ENCODE data around the gene DCAF15.

DNA sequence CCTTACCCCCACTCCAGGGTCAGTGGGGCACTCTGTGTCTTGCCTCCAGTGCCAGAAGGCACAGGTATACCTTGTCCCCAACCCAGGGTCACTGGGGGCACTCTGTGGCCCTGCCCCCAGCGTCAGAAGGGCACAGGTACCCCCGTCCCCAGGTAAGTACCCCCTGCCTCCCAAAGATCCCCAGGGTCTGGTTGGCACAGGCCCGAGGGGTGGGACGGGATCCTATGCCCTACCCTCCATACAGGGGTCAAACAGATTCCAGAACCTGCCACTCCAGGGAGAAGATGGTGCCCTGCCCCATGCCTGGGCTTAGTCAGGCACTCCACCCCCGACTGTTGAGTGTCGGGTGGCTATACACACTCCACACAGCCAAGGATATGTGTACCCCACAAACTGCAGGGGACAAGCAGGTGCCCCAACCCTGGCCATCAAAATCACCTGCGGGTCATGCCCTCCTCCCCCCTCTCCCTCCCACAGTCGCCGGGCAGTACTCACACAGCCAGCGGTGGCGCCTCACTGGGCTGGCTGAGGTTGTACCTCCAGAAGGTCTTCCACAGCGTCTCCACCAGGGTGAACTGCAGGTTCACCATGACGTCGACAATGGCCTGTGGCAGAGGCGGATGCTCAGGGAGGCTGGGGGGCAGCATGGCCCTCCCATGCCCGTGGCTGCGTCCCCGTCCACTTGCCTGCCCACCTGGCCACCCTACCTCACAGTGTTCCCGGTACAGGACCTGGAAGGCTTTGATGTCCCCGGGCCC is 13.8 kb downstream of the DCAF15 start:
- no peak for TF ChIP-seq CTCF (conservative IDR thresholded peaks at IDR 0.05)
- no peak for TF ChIP-seq ZFX (IDR thresholded peaks at IDR 0.05)

All from C4-2B (cell line).